A549 (cell line): ENCODE results near the gene CUEDC2. TPM values are rescaled to one million over a fixed set of nuclear protein-coding genes. Genes with fewer than 3 reads are reported as not detected.

ENCODE experiments used
- ATAC-seq, 2 experiments: fragments of 200-7000 bp in 1 of 2; fragments of >200 bp in 1 of 2; cut with Nextera tagmentation in 1 of 2; cut with Tn5 transposase in 1 of 2; 3 replicates each; pipeline versions ENCODE4 v1.8.0 to v1.9.1; 2018 to 2020; ENCODE audit warnings: mild to moderate bottlenecking in 1 of 2, moderate library complexity in 1 of 2
- CTCF ChIA-PET: fragments of 300-600 bp; sonication (Branson Sonifier 250); formaldehyde crosslinking; extraction: SDS; loops from one replicate; lab custom pipeline; 2021; ENCODE audit warnings: antibody characterized with exemption, inconsistent platforms; lab: Yijun Ruan, JAX
- POLR2A ChIA-PET: fragments of 350-600 bp; formaldehyde crosslinking; extraction: SDS; loops from one replicate; lab custom pipeline; 2021; ENCODE audit warnings: antibody characterized with exemption, inconsistent platforms; lab: Yijun Ruan, JAX
- DNase-seq, 2 experiments: peaks; one replicate each; pipeline versions ENCODE4 v3.0.0 to v3.0.0-alpha.2; 2011 to 2016; ENCODE audit warnings: low read depth in 1 of 2, low spot score in 1 of 2
- FAIRE-seq: peaks from 2 replicates; lab custom pipeline; 2011; peaks lifted over from hg19 to GRCh38; lab: Jason Lieb, UNC
- H3K27ac ChIP-seq, 2 experiments: fragments of >200 bp; sonication (Bioruptor Twin); formaldehyde crosslinking; 3 replicates each; pipeline ENCODE4 v1.5.1; 2016 to 2017
- H3K4me1 ChIP-seq: fragments of >200 bp; sonication (Bioruptor Twin); formaldehyde crosslinking; 3 replicates; pipeline ENCODE4 v1.6.1; 2016
- H3K4me2 ChIP-seq: fragments of >200 bp; sonication (Bioruptor Twin); formaldehyde crosslinking; 3 replicates; pipeline ENCODE4 v1.6.1; 2016
- H3K4me3 ChIP-seq: fragments of >200 bp; sonication (Bioruptor Twin); formaldehyde crosslinking; 3 replicates; pipeline ENCODE4 v1.5.1; 2016
- H3K9me3 ChIP-seq: fragments of >200 bp; sonication (Bioruptor Twin); formaldehyde crosslinking; 3 replicates; pipeline ENCODE4 v1.6.1; 2016
- CBX8 ChIP-seq: fragments of 200-600 bp; sonication (generic); IDR thresholded peaks from 2 replicates; pipeline ENCODE4 v1.6.1; 2016
- CEBPB ChIP-seq, 2 experiments: fragments of >200 bp in 1 of 2; sonication (Bioruptor Twin) in 1 of 2; formaldehyde crosslinking in 1 of 2; IDR thresholded peaks; 2 replicates each; pipeline ENCODE4 v1.6.1; 2012 to 2016
- E2F6 ChIP-seq: IDR thresholded peaks from 2 replicates; pipeline ENCODE4 v1.6.1; 2012; ENCODE audit warnings: low read depth, borderline replicate concordance
- EP300 ChIP-seq, 2 experiments: fragments of >200 bp; sonication (Bioruptor Twin); formaldehyde crosslinking; IDR thresholded peaks; 2 replicates in 1 of 2; 3 replicates in 1 of 2; pipeline ENCODE4 v1.6.1; 2016 to 2017
- FOSB ChIP-seq: fragments of 250-450 bp; sonication (Bioruptor Pico); IDR thresholded peaks from 2 replicates; pipeline ENCODE4 v1.5.0; 2020; ENCODE audit warnings: mild to moderate bottlenecking, moderate library complexity
- HDAC2 ChIP-seq: fragments of 200-600 bp; sonication (generic); IDR thresholded peaks from 2 replicates; pipeline ENCODE4 v1.6.1; 2016
- HEYL ChIP-seq: fragments of 250-450 bp; sonication (Bioruptor Pico); IDR thresholded peaks from 2 replicates; pipeline ENCODE4 v1.8.0; 2021; ENCODE audit warnings: mild to moderate bottlenecking, moderate library complexity
- HOXA7 ChIP-seq: fragments of 250-450 bp; sonication (Bioruptor Pico); IDR thresholded peaks from 2 replicates; pipeline ENCODE4 v1.5.0; 2020; ENCODE audit warnings: mild to moderate bottlenecking, moderate library complexity
- HOXB13 ChIP-seq: fragments of 250-450 bp; sonication (Bioruptor Pico); IDR thresholded peaks from 2 replicates; pipeline ENCODE4 v1.5.0; 2020; ENCODE audit warnings: low read depth, mild to moderate bottlenecking, moderate library complexity
- HOXB5 ChIP-seq: fragments of 250-450 bp; sonication (Bioruptor Pico); IDR thresholded peaks from 2 replicates; pipeline ENCODE4 v1.5.0; 2020; ENCODE audit warnings: mild to moderate bottlenecking, moderate library complexity
- JUN ChIP-seq, 2 experiments: fragments of >200 bp; sonication (Bioruptor Twin); formaldehyde crosslinking; IDR thresholded peaks; 2 replicates in 1 of 2; 3 replicates in 1 of 2; pipeline ENCODE4 v1.6.1; 2016 to 2017
- JUNB ChIP-seq: fragments of >200 bp; sonication (Bioruptor Twin); formaldehyde crosslinking; IDR thresholded peaks from 2 replicates; pipeline ENCODE4 v1.6.1; 2016
- KDM1A ChIP-seq: fragments of 200-600 bp; sonication (generic); IDR thresholded peaks from 2 replicates; pipeline ENCODE4 v1.6.1; 2016; ENCODE audit warnings: low read depth, mild to moderate bottlenecking
- MYC ChIP-seq: IDR thresholded peaks from 2 replicates; pipeline ENCODE4 v1.6.1; 2012; ENCODE audit warnings: mild to moderate bottlenecking, inconsistent platforms, low read length, improper control_type of control experiment, borderline replicate concordance
- NPAS2 ChIP-seq: fragments of 250-450 bp; sonication (Bioruptor Pico); IDR thresholded peaks from 2 replicates; pipeline ENCODE4 v1.8.0; 2022; ENCODE audit warnings: mild to moderate bottlenecking, moderate library complexity, borderline replicate concordance
- POLR2A ChIP-seq: IDR thresholded peaks from 2 replicates; pipeline ENCODE4 v1.6.1; 2012; ENCODE audit warnings: mild to moderate bottlenecking, low read length
- POLR2AphosphoS2 ChIP-seq: conservative IDR thresholded peaks from 2 replicates; pipeline ENCODE4 v1.6.1; 2012; ENCODE audit warnings: low read length, improper control_type of control experiment, inconsistent platforms
- SMC3 ChIP-seq: fragments of >200 bp; sonication (Bioruptor Twin); formaldehyde crosslinking; IDR thresholded peaks from 3 replicates; pipeline ENCODE4 v1.6.1; 2018; ENCODE audit warnings: inconsistent platforms
- SREBF2 ChIP-seq: fragments of 450-650 bp; IDR thresholded peaks from 2 replicates; pipeline ENCODE4 v1.6.1; 2014; ENCODE audit warnings: mild to moderate bottlenecking, moderate library complexity
- TFCP2L1 ChIP-seq: fragments of 250-450 bp; sonication (Bioruptor Pico); IDR thresholded peaks from 2 replicates; pipeline ENCODE4 v1.5.0; 2021; ENCODE audit warnings: mild to moderate bottlenecking
- TP53 ChIP-seq: fragments of 250-450 bp; sonication (Bioruptor Pico); IDR thresholded peaks from 2 replicates; pipeline ENCODE4 v1.5.0; 2021; ENCODE audit warnings: mild to moderate bottlenecking, moderate library complexity
- ZC3H11A ChIP-seq: fragments of 450-650 bp; IDR thresholded peaks from 2 replicates; pipeline ENCODE4 v1.6.1; 2014; ENCODE audit warnings: antibody characterized with exemption, mild to moderate bottlenecking
- ZNF302 ChIP-seq: fragments of 250-450 bp; sonication (Bioruptor Pico); IDR thresholded peaks from 2 replicates; pipeline ENCODE4 v1.9.0; 2021; ENCODE audit warnings: inconsistent platforms, mild to moderate bottlenecking, moderate library complexity
- ZSCAN20 ChIP-seq: fragments of 250-450 bp; sonication (Bioruptor Pico); IDR thresholded peaks from 2 replicates; pipeline ENCODE4 v1.8.0; 2022; ENCODE audit warnings: mild to moderate bottlenecking, moderate library complexity
- WGBS: methylation state at CpG from one replicate; pipeline ENCODE4 v1.1.6; 2017; ENCODE audit errors: missing lambda C conversion rate; 5-methylcytosine and 5-hydroxymethylcytosine counted together
- polyA plus RNA-seq, 4 experiments: library from polyadenylated mRNA; depleted of rRNA in 3 of 4; stranded (reverse); fragments of >200 nt; fragmentation: RNase III in 1 of 4; extraction: RNeasy Plus Mini Kit Qiagen cat#74134 plus additional on column Dnase treatment in 1 of 4; gene quantifications; 2 replicates in 3 of 4; 3 replicates in 1 of 4; pipeline ENCODE4 v1.2.3, GENCODE V29; 2011 to 2017
- TF ChIP-seq, protein P1 (sequence below): fragments of 250-450 bp; sonication (Bioruptor Pico); IDR thresholded peaks from 2 replicates; pipeline ENCODE4 v1.5.0; 2020; ENCODE audit warnings: low read depth, mild to moderate bottlenecking, moderate library complexity
- TF ChIP-seq, protein P2 (sequence below): IDR thresholded peaks from 2 replicates; pipeline ENCODE4 v1.6.1; 2012

The CUEDC2 gene
- polyA plus RNA-seq, 2 of the 4 experiments (the other 2 are of a cell fraction), result 43.7 to 67.4 TPM

- ATAC-seq (no peak), FAIRE-seq (no peak), DNase-seq (no peak)
- Histone ChIP-seq H3K4me2 (peak overlapping the region; percentile 27; the same call in 1 of the 3 replicates), H3K9me3 (no peaks in the 10 kb centered on the region), H3K4me3 (no peak overlapping the region), H3K4me1 (peaks cover 14% of the 10 kb centered on the region), H3K27ac (peak overlapping the region in 1 of 2 experiments; percentile 55; a peak in 3 of 6 replicates)
- TF ChIP-seq ZSCAN20, result no peak
- TF ChIP-seq CEBPB (IDR thresholded peaks at IDR 0.05), result peak; percentile 37 to 80; a peak in 3 of 4 replicates
- TF ChIP-seq NPAS2 (CRISPR knock-in tag), result no peak
- CTCF ChIA-PET, result interaction anchor here (0.8 to 17.4 kb wide), 6 partner anchors 11 to 203 kb away, joined by 4 to 337 read pairs (median 10); partner anchors contain the start of gene NFKB2
- WGBS, result 41% methylated on average over 9 of the region's 9 CpGs
- POLR2A ChIA-PET, result interaction anchor here (2.0 kb wide), 1 partner anchor 16 kb away, joined by 5 read pairs; no protein-coding TSS in a partner anchor
Observed at GRCh38 chr10:102434394-102435132, 2.2 kb upstream of the CUEDC2 start.

DNA sequence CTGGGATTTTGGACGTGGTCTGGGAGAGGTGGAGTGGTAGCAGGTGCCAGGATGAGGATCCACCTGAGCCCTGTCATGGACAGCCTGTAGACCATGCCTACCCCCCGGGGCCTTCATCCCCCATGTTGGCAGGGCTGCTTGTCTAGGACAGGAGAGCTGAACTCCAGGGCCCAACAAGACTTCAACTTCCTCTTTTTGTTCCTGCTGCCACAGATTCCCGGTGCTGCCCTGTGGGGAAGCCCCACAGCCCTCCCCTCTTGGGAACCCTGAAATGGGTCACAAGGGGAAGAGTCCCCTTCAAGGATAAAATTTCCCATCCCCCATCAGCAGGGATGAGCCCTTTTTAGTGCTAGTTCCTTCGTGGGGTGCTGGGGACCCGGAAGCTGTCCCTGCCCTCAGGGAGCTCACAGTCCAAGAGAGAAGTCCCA is 1.3 kb upstream of the CUEDC2 start:
- no peak for FAIRE-seq
- Histone ChIP-seq H3K4me3 (no peak overlapping the region), H3K27ac (no peak overlapping the region), H3K9me3 (no peaks in the 10 kb centered on the region), H3K4me2 (no peak overlapping the region), H3K4me1 (peaks cover 14% of the 10 kb centered on the region)
- CTCF ChIA-PET, result interaction anchor here (0.8 to 17.4 kb wide), 4 partner anchors 10 to 202 kb away, joined by 4 to 337 read pairs (median 44); partner anchors contain the start of gene NFKB2
- no peak for DNase-seq
- 71% methylated on average over 5 of the region's 5 CpGs for WGBS
- POLR2A ChIA-PET, result interaction anchor here (2.0 kb wide), 1 partner anchor 17 kb away, joined by 5 read pairs; no protein-coding TSS in a partner anchor
- TF ChIP-seq HEYL (CRISPR knock-in tag) (no peak), POLR2AphosphoS2 (no peak), JUNB (no peak), SREBF2 (no peak), ZC3H11A (no peak), HDAC2 (no peak), HOXB13 (CRISPR knock-in tag) (no peak)
- TF ChIP-seq, protein P1, sequence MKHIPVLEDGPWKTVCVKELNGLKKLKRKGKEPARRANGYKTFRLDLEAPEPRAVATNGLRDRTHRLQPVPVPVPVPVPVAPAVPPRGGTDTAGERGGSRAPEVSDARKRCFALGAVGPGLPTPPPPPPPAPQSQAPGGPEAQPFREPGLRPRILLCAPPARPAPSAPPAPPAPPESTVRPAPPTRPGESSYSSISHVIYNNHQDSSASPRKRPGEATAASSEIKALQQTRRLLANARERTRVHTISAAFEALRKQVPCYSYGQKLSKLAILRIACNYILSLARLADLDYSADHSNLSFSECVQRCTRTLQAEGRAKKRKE (CRISPR knock-in tag), result no peak
- no peak for ATAC-seq

DNA sequence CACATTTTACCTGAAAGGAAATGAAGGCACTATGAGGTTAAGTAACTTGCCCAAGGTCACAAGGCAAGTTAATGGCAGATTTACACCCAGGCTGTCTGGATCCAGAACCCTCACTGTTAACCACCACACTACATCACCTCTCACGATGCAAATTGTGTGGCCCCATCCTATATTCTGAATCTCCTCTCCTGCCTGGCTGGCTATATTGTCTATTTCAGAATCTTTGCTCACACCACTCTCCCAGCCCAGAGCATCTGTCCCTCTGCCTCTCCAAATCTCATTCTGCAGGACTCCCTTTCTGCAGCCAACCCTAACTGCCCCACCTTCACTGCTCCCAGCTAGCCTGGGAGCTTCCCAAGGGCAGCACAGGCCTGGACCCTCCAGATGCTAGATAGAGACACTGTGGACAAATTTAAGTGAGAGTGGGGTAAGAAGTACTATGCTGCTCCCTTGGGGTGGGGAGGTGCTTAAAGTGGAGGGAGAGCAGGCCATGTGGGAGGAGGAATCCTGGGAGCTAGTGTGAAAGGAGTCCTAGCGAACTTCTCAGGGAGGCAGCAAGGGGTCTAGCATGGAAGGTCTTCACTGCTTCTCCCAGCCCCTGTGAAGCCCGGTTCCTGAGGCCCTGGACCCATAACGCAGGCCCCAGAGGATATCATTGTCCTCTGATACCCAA is 786 bp downstream of the CUEDC2 start:
- POLR2A ChIA-PET, result interaction anchor here (0.5 to 1.7 kb wide), 7 partner anchors 8 to 36 kb away, joined by 3 to 15 read pairs (median 3); partner anchors contain the start of genes FBXL15 and NFKB2
- 21% methylated on average over 4 of the region's 4 CpGs for WGBS
- DNase-seq, result peak in 1 of 2 experiments; percentile 45

GRCh38 chr10:102429468-102429867 is 2.9 kb downstream of the CUEDC2 start:
- ATAC-seq (no peak), FAIRE-seq (no peak), DNase-seq (no peak)
- CTCF ChIA-PET, result interaction anchor here (17.4 kb wide), 1 partner anchor 29 kb away, joined by 337 read pairs; the partner anchor contains the start of gene NFKB2
- TF ChIP-seq CBX8, result no peak
- no peak for TF ChIP-seq SMC3
- no peak for TF ChIP-seq KDM1A
- no peak for TF ChIP-seq POLR2A
- no peak for TF ChIP-seq TFCP2L1 (CRISPR knock-in tag)
- TF ChIP-seq HOXB5 (CRISPR knock-in tag), result no peak
- no peak for TF ChIP-seq TP53 (CRISPR knock-in tag)
- no peak for TF ChIP-seq ZNF302
- TF ChIP-seq MYC, result no peak
- TF ChIP-seq, protein P1 (CRISPR knock-in tag), result no peak
- TF ChIP-seq JUN (IDR thresholded peaks at IDR 0.05), result no peak
- TF ChIP-seq FOSB (CRISPR knock-in tag), result no peak
- TF ChIP-seq HOXA7 (CRISPR knock-in tag), result no peak
- WGBS, result 81% methylated on average over 8 of the region's 8 CpGs
- no peak overlapping the region for H3K27ac ChIP-seq
- H3K4me3 ChIP-seq, result no peak overlapping the region
- POLR2A ChIA-PET, result no interaction called here
- peaks cover 9% of the 10 kb centered on the region for H3K4me1 ChIP-seq
- H3K4me2 ChIP-seq, result no peak overlapping the region
- H3K9me3 ChIP-seq, result no peaks in the 10 kb centered on the region

More for the DNA sequence above, 786 bp downstream of the CUEDC2 start:
- Histone ChIP-seq H3K4me2 (peak overlapping the region; percentile 91), H3K4me3 (peak overlapping the region; percentile 87), H3K4me1 (peaks cover 14% of the 10 kb centered on the region), H3K9me3 (no peaks in the 10 kb centered on the region), H3K27ac (peak overlapping the region; percentile 92 to 95)
- TF ChIP-seq, protein P2, sequence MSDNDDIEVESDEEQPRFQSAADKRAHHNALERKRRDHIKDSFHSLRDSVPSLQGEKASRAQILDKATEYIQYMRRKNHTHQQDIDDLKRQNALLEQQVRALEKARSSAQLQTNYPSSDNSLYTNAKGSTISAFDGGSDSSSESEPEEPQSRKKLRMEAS, result 0 out of 2 replicates have a peak, but pooled peaks have one; percentile 36
- TF ChIP-seq EP300 (IDR thresholded peaks at IDR 0.05) (no peak), E2F6 (0 out of 2 replicates have a peak, but pooled peaks have one; percentile 18)
- ATAC-seq, result peak; percentile 44 to 56
- CTCF ChIA-PET, result interaction anchor here (0.7 to 17.4 kb wide), 8 partner anchors 8 to 262 kb away, joined by 3 to 337 read pairs (median 8); partner anchors contain the start of genes C10orf95, FBXL15 and NFKB2
- FAIRE-seq, result no peak
